ENCODE results near the gene TXNRD1. TPM values are rescaled to one million over a fixed set of nuclear protein-coding genes. Genes with fewer than 3 reads are reported as not detected.

The TXNRD1 gene
- total RNA-seq, 2 experiments from 2014 or later = 87.9 to 89.0 TPM

GRCh38 chr12:104220931-104221330 is 5.4 kb downstream of the TXNRD1 start:
- CTCF ChIA-PET = no interaction called here
- intact Hi-C loops (cut with micrococcal nuclease) = no loop called here
- Mint-ChIP-seq H3K4me1 (ENCODE audit: low read depth) (peaks cover 39% of the 10 kb centered on the region), H3K27me3 (peaks cover 10% of the 10 kb centered on the region), H3K9me3 (peaks cover 4% of the 10 kb centered on the region), H3K27ac (peak overlapping the region; percentile 73), H3K4me3 (no peak overlapping the region), H3K36me3 (ENCODE audit: low read depth) (peaks cover 4% of the 10 kb centered on the region)
- TF ChIP-seq CTCF (IDR thresholded peaks at IDR 0.05) = no peak
- POLR2A ChIA-PET = interaction anchor here (1.1 to 9.3 kb wide), 3 partner anchors 15 to 75 kb away, joined by 3 to 118 read pairs (median 5); no protein-coding TSS in a partner anchor
- DNase-seq (peak; percentile 32), ATAC-seq (no peak)

GRCh38 chr12:104222976-104223375 is 7.4 kb downstream of the TXNRD1 start:
- no peak overlapping the region for H3K27ac Mint-ChIP-seq
- peaks cover 10% of the 10 kb centered on the region for H3K27me3 Mint-ChIP-seq
- peaks cover 2% of the 10 kb centered on the region for H3K36me3 Mint-ChIP-seq (ENCODE audit: low read depth)
- no peak for TF ChIP-seq CTCF (IDR thresholded peaks at IDR 0.05)
- H3K9me3 Mint-ChIP-seq = peaks cover 2% of the 10 kb centered on the region
- no peak overlapping the region for H3K4me3 Mint-ChIP-seq
- ChIA-PET POLR2A (interaction anchor here (0.9 to 9.3 kb wide), 2 partner anchors 15 to 67 kb away, joined by 3 to 118 read pairs; no protein-coding TSS in a partner anchor), CTCF (interaction anchor here (0.8 kb wide), 1 partner anchor 17 kb away, joined by 3 read pairs; no protein-coding TSS in a partner anchor)
- no peak for ATAC-seq
- DNase-seq = no peak
- intact Hi-C loops (cut with micrococcal nuclease) = no loop called here
- peaks cover 27% of the 10 kb centered on the region for H3K4me1 Mint-ChIP-seq (ENCODE audit: low read depth)

- Mint-ChIP-seq H3K36me3 (ENCODE audit: low read depth) (peaks cover 2% of the 10 kb centered on the region), H3K27me3 (peaks cover 10% of the 10 kb centered on the region), H3K4me1 (ENCODE audit: low read depth) (peaks cover 24% of the 10 kb centered on the region), H3K27ac (no peak overlapping the region), H3K9me3 (peaks cover 2% of the 10 kb centered on the region), H3K4me3 (no peak overlapping the region)
- TF ChIP-seq CTCF (IDR thresholded peaks at IDR 0.05) = no peak
- ChIA-PET CTCF (interaction anchor here (0.8 kb wide), 1 partner anchor 16 kb away, joined by 3 read pairs; no protein-coding TSS in a partner anchor), POLR2A (interaction anchor here (0.9 to 9.3 kb wide), 2 partner anchors 14 to 66 kb away, joined by 3 to 118 read pairs; no protein-coding TSS in a partner anchor)
- intact Hi-C loops (cut with micrococcal nuclease) = no loop called here
- ATAC-seq (no peak), DNase-seq (no peak)
Observed at GRCh38 chr12:104223712-104224111, 8.1 kb downstream of the TXNRD1 start.

GRCh38 chr12:104226672-104227071 is 11.1 kb downstream of the TXNRD1 start:
- no peak for DNase-seq
- Mint-ChIP-seq H3K27me3 (peaks cover 10% of the 10 kb centered on the region), H3K27ac (no peak overlapping the region), H3K4me3 (no peak overlapping the region), H3K4me1 (ENCODE audit: low read depth) (peaks cover 2% of the 10 kb centered on the region), H3K9me3 (peaks cover 3% of the 10 kb centered on the region), H3K36me3 (ENCODE audit: low read depth) (no peaks in the 10 kb centered on the region)
- ChIA-PET CTCF (interaction anchor here (1.1 to 1.5 kb wide), 2 partner anchors 11 to 60 kb away, joined by 3 to 4 read pairs; partner anchors contain the start of gene TXNRD1), POLR2A (interaction anchor here (0.9 kb wide), 1 partner anchor 65 kb away, joined by 3 read pairs; no protein-coding TSS in a partner anchor)
- TF ChIP-seq CTCF (IDR thresholded peaks at IDR 0.05) = no peak
- intact Hi-C loops (cut with micrococcal nuclease) = no loop called here
- ATAC-seq = no peak

- Mint-ChIP-seq H3K4me1 (ENCODE audit: low read depth) (no peaks in the 10 kb centered on the region), H3K27me3 (no peaks in the 10 kb centered on the region), H3K9me3 (peaks cover 18% of the 10 kb centered on the region), H3K27ac (no peak overlapping the region), H3K36me3 (ENCODE audit: low read depth) (no peaks in the 10 kb centered on the region), H3K4me3 (no peak overlapping the region)
- ChIA-PET POLR2A (no interaction called here), CTCF (no interaction called here)
- intact Hi-C loops (cut with micrococcal nuclease) = no loop called here
- ATAC-seq = no peak
- DNase-seq = no peak
- TF ChIP-seq CTCF (IDR thresholded peaks at IDR 0.05) = no peak
Observed at GRCh38 chr12:104230304-104231095, 14.9 kb downstream of the TXNRD1 start.

Measured in activated CD8-positive, alpha-beta T cell treated with anti-CD3 and anti-CD28 coated beads for 36 hours (primary cell).